Heart left ventricle (tissue), 16 donors: Measurements from ENCODE around the gene SIX1. TPM values are rescaled to one million over a fixed set of nuclear protein-coding genes. Genes with fewer than 3 reads are reported as not detected.

ENCODE experiments used
- ATAC-seq, 4 donors: fragments of 200-7000 bp; cut with Tn5 transposase; one replicate each; pipeline ENCODE4 v1.9.1; 2020 to 2022; ENCODE audit warnings: moderate library complexity in 4 of 4, mild to moderate bottlenecking in 3 of 4, moderate number of reproducible peaks in 1 of 4
- DNase-seq, 5 donors: peaks; one replicate each; pipeline ENCODE4 v3.0.0-alpha.2; 2020
- H3K27ac ChIP-seq, 12 donors: fragments of 200-600 bp; sonication (generic) in 4 of 12; one replicate each; pipeline versions ENCODE4 v1.5.0 to v1.8.0; 2016 to 2022; ENCODE audit warnings: mild to moderate bottlenecking in 2 of 12
- H3K27me3 ChIP-seq, 9 donors: fragments of 200-600 bp; sonication (generic) in 2 of 9; one replicate each; pipeline versions ENCODE4 v1.5.1 to v1.8.0; 2016 to 2022; ENCODE audit warnings: mild to moderate bottlenecking in 3 of 9
- H3K36me3 ChIP-seq, 9 donors: fragments of 200-600 bp; sonication (generic) in 2 of 9; one replicate each; pipeline versions ENCODE4 v1.5.0 to v1.8.0; 2018 to 2022; ENCODE audit warnings: mild to moderate bottlenecking in 2 of 9
- H3K4me1 ChIP-seq, 12 donors: fragments of 200-600 bp; sonication (generic) in 4 of 12; one replicate each; pipeline versions ENCODE4 v1.5.0 to v1.8.0; 2016 to 2022; ENCODE audit warnings: mild to moderate bottlenecking in 3 of 12
- H3K4me3 ChIP-seq, 12 donors: fragments of 200-600 bp; sonication (generic) in 4 of 12; one replicate each; pipeline versions ENCODE4 v1.5.0 to v1.8.0; 2017 to 2022; ENCODE audit warnings: mild to moderate bottlenecking in 9 of 12, moderate library complexity in 4 of 12
- H3K9me3 ChIP-seq, 12 donors: fragments of 200-600 bp; sonication (generic) in 4 of 12; one replicate each; pipeline versions ENCODE4 v1.5.0 to v1.8.0; 2016 to 2022; ENCODE audit warnings: mild to moderate bottlenecking in 1 of 12
- POLR2A ChIP-seq, 2 donors: fragments of 450-650 bp; IDR thresholded peaks; one replicate each; pipeline ENCODE4 v1.6.1; 2017; ENCODE audit warnings: antibody characterized with exemption in 2 of 2, mild to moderate bottlenecking in 2 of 2, moderate library complexity in 2 of 2
- WGBS, 4 donors: extraction: QIAGEN DNeasy Blood & Tissue Kit in 2 of 4; methylation state at CpG; one replicate each; pipeline versions ENCODE4 v1.1.5 to v1.1.7; 2013 to 2018; 5-methylcytosine and 5-hydroxymethylcytosine counted together
- intact Hi-C, 10 donors: fragments of 100-400 bp; cut with DNase I; formaldehyde crosslinking; loops; one replicate each; pipeline versions ENCODE4 v1.11.1 to v1.14.2; 2022
- polyA plus RNA-seq, 2 donors: library from polyadenylated mRNA; stranded (reverse); fragments of 200-250 nt; gene quantifications; one replicate each; pipeline ENCODE4 v1.2.3, GENCODE V29; 2013
- total RNA-seq, 9 donors: library from RNA; depleted of rRNA in 2 of 9; stranded (reverse); fragments of >200 nt in 2 of 9; fragmentation: NEBNext Ultra II Directional in 3 of 9; extraction: Animal tissue kit (Norgen Biotek cat#: 25700) in 3 of 9; gene quantifications; one replicate each; pipeline versions ENCODE4 v1.1.0 to v1.2.4, GENCODE V29; 2016 to 2023
- TF ChIP-seq, protein P1 (sequence below), 12 donors: fragments of 200-600 bp; sonication (generic) in 4 of 12; IDR thresholded peaks; one replicate each; pipeline versions ENCODE4 v1.5.0 to v1.8.0; 2018 to 2022; ENCODE audit warnings: antibody characterized with exemption in 12 of 12, mild to moderate bottlenecking in 5 of 12
- donor health status: ischemic (EF 13 %, LVEDD 7.1; RV severe dilation, severe dysfunction).
- donor health status: healthy with polysubstance abuse.
- donor health status: DM: no; HTN: yes; CAD: no.
- donor health status: DM: no; HTN: no; CAD: no.
- donor health status: ischemic (EF 25% LVEDD 6.9; RV normal size, moderate dysfunction).
- donor health status: ischemic (EF 25% LVEDD 5.7; RV mildly dilated, moderate dysfunction).
- donor health status: healthy.
- donor health status: DM: yes; HTN: yes; CAD: no.
- donor health status: ischemic (EF 35%, LVEDD 5.7; RV mildly dilated, moderate dysfunction).
- donor health status: nonischemic (EF 11% LVEDD 7.7; RV severe dilation, severe dysfunction).
- donor health status: DM: yes; HTN: yes; CAD: no.
- donor health status: PGD.
- donor health status: ischemic (EF 29% LVEDD 5.4; RV normal size, mild dysfunction).
- donor health status: nonischemic (EF 23%, LVEDD 6.1; RV moderate dilation, normal function).

The SIX1 gene
- total and polyA plus RNA-seq, 11 donors = 0.19 to 0.27 (median 0.25) TPM; not detected in 8

DNA sequence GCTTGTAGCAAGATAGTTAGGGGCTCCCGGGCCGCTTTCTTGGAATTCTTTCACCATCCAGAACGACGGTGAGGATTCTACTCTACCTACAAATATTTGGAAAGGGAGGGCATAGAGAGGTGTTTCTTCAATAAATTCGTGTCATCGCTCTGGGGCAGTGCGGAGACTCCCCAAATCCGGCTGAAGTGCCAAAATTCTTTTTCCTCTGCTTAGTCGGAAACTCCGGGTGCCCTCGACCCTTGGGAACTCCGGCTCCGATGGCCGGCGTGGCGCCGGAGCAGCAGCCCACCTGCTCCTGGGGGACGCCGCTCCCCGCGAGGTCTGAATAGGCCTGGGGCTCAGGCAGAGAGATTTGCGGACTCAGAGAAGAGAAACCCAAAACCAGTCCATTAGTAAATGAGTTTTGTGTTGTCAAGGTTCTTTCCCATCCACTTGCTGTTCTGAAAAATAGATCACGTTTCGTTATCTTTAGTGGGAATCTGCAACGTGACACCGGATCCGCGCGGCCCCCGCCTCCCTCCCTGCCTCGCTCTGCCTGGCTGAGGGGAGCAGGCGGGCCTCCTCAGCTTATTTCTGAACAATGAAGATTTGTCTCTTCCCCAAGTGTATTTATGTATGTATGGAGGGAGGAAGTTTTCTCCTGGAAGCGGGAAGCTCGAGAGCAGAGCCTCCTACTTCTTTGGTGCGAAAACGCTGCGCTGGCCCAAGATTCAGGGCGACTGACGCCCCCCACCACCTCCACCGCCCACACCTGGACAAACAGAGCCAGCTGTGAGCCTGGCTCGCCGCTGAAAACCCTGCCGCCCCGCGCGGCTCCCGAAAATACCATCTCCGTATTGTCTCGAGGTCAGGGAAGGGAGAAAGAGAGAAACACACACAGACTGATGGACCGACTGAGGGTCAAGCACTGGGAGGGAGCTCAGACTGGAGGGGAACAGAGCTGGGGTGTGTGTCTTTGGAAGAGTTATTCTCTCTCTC, 3.7 kb upstream of the SIX1 start:
- Histone ChIP-seq H3K27me3 (peaks cover 59 to 100% (median 98%) of the 10 kb centered on the region in 9 donors), H3K4me3 (peak overlapping the region in 2 of 12 donors; percentile 2 to 6), H3K9me3 (no peaks in the 10 kb centered on the region), H3K36me3 (no peaks in the 10 kb centered on the region), H3K27ac (no peak overlapping the region), H3K4me1 (peaks cover 8 to 69% (median 37%) of the 10 kb centered on the region in 12 donors)
- intact Hi-C loops = loop anchor here in 3 of 10 donors (10.0 kb wide), 1 partner anchor 372 kb away; no protein-coding TSS in a partner anchor
- ATAC-seq (no peak), DNase-seq (no peak)
- WGBS, 4 donors = 3 to 4% (median 4%) methylated on average over 44 to 50 of the region's 50 CpGs
- TF ChIP-seq POLR2A (IDR thresholded peaks at IDR 0.05) = no peak
- TF ChIP-seq, protein P1, sequence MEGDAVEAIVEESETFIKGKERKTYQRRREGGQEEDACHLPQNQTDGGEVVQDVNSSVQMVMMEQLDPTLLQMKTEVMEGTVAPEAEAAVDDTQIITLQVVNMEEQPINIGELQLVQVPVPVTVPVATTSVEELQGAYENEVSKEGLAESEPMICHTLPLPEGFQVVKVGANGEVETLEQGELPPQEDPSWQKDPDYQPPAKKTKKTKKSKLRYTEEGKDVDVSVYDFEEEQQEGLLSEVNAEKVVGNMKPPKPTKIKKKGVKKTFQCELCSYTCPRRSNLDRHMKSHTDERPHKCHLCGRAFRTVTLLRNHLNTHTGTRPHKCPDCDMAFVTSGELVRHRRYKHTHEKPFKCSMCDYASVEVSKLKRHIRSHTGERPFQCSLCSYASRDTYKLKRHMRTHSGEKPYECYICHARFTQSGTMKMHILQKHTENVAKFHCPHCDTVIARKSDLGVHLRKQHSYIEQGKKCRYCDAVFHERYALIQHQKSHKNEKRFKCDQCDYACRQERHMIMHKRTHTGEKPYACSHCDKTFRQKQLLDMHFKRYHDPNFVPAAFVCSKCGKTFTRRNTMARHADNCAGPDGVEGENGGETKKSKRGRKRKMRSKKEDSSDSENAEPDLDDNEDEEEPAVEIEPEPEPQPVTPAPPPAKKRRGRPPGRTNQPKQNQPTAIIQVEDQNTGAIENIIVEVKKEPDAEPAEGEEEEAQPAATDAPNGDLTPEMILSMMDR (IDR thresholded peaks at IDR 0.05) = no peak

DNA sequence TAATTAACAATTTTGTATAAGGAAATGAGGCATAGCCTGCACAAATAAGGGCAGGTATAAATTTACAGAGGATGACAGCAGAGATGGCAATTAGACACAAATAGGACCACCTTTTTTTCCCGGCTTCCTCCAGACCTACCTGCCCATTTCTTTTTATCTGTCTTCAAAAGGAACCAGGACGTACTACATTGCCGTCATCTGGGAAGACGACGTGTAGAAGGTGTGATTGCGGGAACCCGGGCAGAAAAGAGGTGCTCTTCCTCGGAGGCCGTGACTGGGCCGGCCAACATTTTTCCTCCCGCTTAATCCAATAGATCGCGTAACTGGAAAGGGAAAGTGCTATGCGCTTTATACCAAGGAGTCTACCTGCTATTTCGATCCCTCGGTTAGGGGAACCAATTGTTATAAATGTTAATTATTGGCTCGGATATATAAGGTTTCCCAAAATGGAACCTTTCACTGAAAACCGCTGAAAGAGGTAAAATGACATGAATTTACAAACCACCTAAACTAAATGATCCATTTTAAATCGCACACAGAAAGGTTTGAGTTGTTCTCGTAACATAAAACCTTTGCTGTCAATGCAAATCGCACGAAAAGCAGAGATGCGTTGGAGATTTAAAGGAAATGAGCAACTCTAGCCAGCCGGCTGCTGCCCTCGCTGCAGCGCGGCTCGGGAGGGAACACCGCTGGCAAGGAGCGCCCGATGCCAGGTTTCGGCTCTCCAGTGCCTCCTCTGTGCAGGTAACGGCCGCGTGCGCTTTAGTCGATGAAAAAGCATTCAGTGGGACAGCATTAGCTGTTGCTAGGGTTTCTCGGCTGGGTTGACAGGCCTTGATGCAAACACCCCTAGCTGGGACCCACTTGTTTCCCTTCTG, 2.8 kb upstream of the SIX1 start:
- Histone ChIP-seq H3K27me3 (peaks cover 68 to 100% (median 98%) of the 10 kb centered on the region in 9 donors), H3K9me3 (no peaks in the 10 kb centered on the region), H3K4me1 (peaks cover 6 to 69% (median 38%) of the 10 kb centered on the region in 12 donors), H3K27ac (no peak overlapping the region), H3K4me3 (peak overlapping the region in 2 of 12 donors; percentile 2 to 12), H3K36me3 (no peaks in the 10 kb centered on the region)
- no peak for ATAC-seq
- DNase-seq = no peak
- intact Hi-C loops = loop anchor here in 3 of 10 donors (10.0 kb wide), 1 partner anchor 373 kb away; no protein-coding TSS in a partner anchor
- no peak for TF ChIP-seq POLR2A (IDR thresholded peaks at IDR 0.05)
- TF ChIP-seq, protein P1 (IDR thresholded peaks at IDR 0.05) = no peak
- 4 to 8% (median 7%) methylated on average over 33 to 38 of the region's 38 CpGs for WGBS, 4 donors

DNA sequence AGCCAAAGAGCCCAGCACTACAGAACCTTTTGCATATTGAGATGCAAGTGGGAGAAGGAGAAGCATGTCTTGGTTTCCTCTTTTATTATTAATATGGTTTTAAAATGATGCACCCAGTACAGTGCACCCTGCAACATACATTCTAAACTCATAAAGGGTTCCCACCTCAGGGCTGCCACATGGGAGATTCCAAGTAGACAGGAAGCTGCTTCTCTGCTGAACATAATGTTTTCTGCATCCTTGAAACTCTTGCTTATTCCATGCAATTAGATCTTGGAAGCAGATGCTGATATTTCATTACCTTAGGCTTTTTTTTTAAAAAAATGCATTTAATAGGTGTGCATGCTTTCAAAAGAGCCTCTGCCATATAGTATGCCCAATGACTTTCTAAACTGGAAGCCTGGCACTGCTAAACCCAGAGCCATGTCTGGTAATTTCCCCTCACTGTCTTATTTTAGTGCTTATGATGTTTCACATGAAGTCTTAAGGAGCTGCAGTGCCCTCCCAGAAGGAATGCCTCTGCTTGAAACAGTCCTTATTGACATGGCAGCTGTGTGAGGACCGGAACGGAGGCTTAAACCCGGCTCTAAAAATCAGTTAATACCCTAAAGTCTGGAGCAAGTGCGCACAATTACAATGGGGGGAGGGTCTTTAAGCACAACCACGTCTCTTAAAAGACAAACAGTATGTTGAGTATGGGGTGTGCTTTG, 2.0 kb upstream of the SIX1 start:
- WGBS, 4 donors = 1 to 7% (median 5%) methylated on average over 5 of the region's 5 CpGs
- no peak for ATAC-seq
- Histone ChIP-seq H3K27ac (no peak overlapping the region), H3K4me1 (peaks cover 6 to 64% (median 36%) of the 10 kb centered on the region in 12 donors), H3K4me3 (no peak overlapping the region), H3K9me3 (no peaks in the 10 kb centered on the region), H3K27me3 (peaks cover 76 to 100% (median 98%) of the 10 kb centered on the region in 9 donors), H3K36me3 (no peaks in the 10 kb centered on the region)
- no peak for DNase-seq
- intact Hi-C loops = loop anchor here in 3 of 10 donors (10.0 kb wide), 1 partner anchor 374 kb away; no protein-coding TSS in a partner anchor
- TF ChIP-seq, protein P1 (IDR thresholded peaks at IDR 0.05) = no peak
- TF ChIP-seq POLR2A (IDR thresholded peaks at IDR 0.05) = no peak
